WTC11 (cell line): ENCODE results near the gene ABCC3. TPM values are rescaled to one million over a fixed set of nuclear protein-coding genes. Genes with fewer than 3 reads are reported as not detected.

ENCODE experiments used
- E2F4 ChIP-seq: sonication (generic); formaldehyde crosslinking; IDR thresholded peaks from 2 replicates; pipeline ENCODE4 v1.8.1; 2022; ENCODE audit warnings: low read depth, mild to moderate bottlenecking, moderate library complexity, missing genetic modification reagents, borderline replicate concordance
- ELF4 ChIP-seq: sonication (generic); formaldehyde crosslinking; IDR thresholded peaks from 2 replicates; pipeline ENCODE4 v1.8.1; 2022; ENCODE audit warnings: low read depth, mild to moderate bottlenecking, moderate library complexity, missing genetic modification reagents
- GABPB1 ChIP-seq: sonication (generic); formaldehyde crosslinking; IDR thresholded peaks from 2 replicates; pipeline ENCODE4 v1.8.1; 2023; ENCODE audit warnings: mild to moderate bottlenecking, missing genetic modification reagents
- GRHL2 ChIP-seq: fragments of 250-450 bp; sonication (Bioruptor Pico); IDR thresholded peaks from 2 replicates; pipeline ENCODE4 v1.8.0; 2022; ENCODE audit warnings: mild to moderate bottlenecking, moderate library complexity; ENCODE audit not compliant: insufficient replicate concordance, severe bottlenecking
- HMGXB4 ChIP-seq: sonication (generic); formaldehyde crosslinking; IDR thresholded peaks from 2 replicates; pipeline ENCODE4 v1.8.1; 2023; ENCODE audit warnings: mild to moderate bottlenecking, moderate library complexity, missing genetic modification reagents
- IRF1 ChIP-seq: sonication (generic); formaldehyde crosslinking; IDR thresholded peaks from 2 replicates; pipeline ENCODE4 v1.8.0; 2023; ENCODE audit warnings: missing genetic modification reagents
- JUN ChIP-seq: sonication (generic); formaldehyde crosslinking; IDR thresholded peaks from 2 replicates; pipeline ENCODE4 v1.8.0; 2023; ENCODE audit warnings: mild to moderate bottlenecking, missing genetic modification reagents
- MAX ChIP-seq: sonication (generic); formaldehyde crosslinking; IDR thresholded peaks from 2 replicates; pipeline ENCODE4 v1.8.0; 2022; ENCODE audit warnings: mild to moderate bottlenecking, missing genetic modification reagents
- MLX ChIP-seq: sonication (generic); formaldehyde crosslinking; IDR thresholded peaks from 2 replicates; pipeline ENCODE4 v1.8.1; 2023; ENCODE audit warnings: mild to moderate bottlenecking, missing genetic modification reagents, moderate library complexity
- NFATC4 ChIP-seq: fragments of 250-450 bp; sonication (Bioruptor Pico); IDR thresholded peaks from 2 replicates; pipeline ENCODE4 v1.9.0; 2021; ENCODE audit warnings: mild to moderate bottlenecking
- NR2C2 ChIP-seq: sonication (generic); formaldehyde crosslinking; IDR thresholded peaks from 2 replicates; pipeline ENCODE4 v1.8.0; 2022; ENCODE audit warnings: mild to moderate bottlenecking, missing genetic modification reagents
- NR3C1 ChIP-seq: sonication (generic); formaldehyde crosslinking; conservative IDR thresholded peaks from 2 replicates; pipeline ENCODE4 v1.8.1; 2023; ENCODE audit warnings: low read depth, mild to moderate bottlenecking, missing genetic modification reagents
- PRRX2 ChIP-seq: fragments of 250-450 bp; sonication (Bioruptor Pico); IDR thresholded peaks from 2 replicates; pipeline ENCODE4 v1.8.0; 2021; ENCODE audit warnings: mild to moderate bottlenecking
- SOX15 ChIP-seq: fragments of 250-450 bp; sonication (Bioruptor Pico); IDR thresholded peaks from 2 replicates; pipeline ENCODE4 v1.9.0; 2021; ENCODE audit warnings: mild to moderate bottlenecking
- TCF7 ChIP-seq: sonication (generic); formaldehyde crosslinking; IDR thresholded peaks from 2 replicates; pipeline ENCODE4 v1.8.0; 2022; ENCODE audit warnings: mild to moderate bottlenecking, low read depth, missing genetic modification reagents, moderate library complexity
- TEAD1 ChIP-seq: sonication (generic); formaldehyde crosslinking; IDR thresholded peaks from 2 replicates; pipeline ENCODE4 v1.8.0; 2022; ENCODE audit warnings: mild to moderate bottlenecking, missing genetic modification reagents
- ZNF138 ChIP-seq: sonication (generic); formaldehyde crosslinking; conservative IDR thresholded peaks from 2 replicates; pipeline ENCODE4 v1.8.1; 2022; ENCODE audit warnings: mild to moderate bottlenecking, moderate library complexity, missing genetic modification reagents
- ZNF219 ChIP-seq: sonication (generic); formaldehyde crosslinking; IDR thresholded peaks from 2 replicates; pipeline ENCODE4 v1.8.0; 2023; ENCODE audit warnings: missing genetic modification reagents, mild to moderate bottlenecking, borderline replicate concordance
- ZNF232 ChIP-seq: sonication (generic); formaldehyde crosslinking; IDR thresholded peaks from 2 replicates; pipeline ENCODE4 v1.8.0; 2022; ENCODE audit warnings: mild to moderate bottlenecking, missing genetic modification reagents
- ZNF423 ChIP-seq: fragments of 250-450 bp; sonication (Bioruptor Pico); IDR thresholded peaks from 2 replicates; pipeline ENCODE4 v2.1.2; 2022; ENCODE audit warnings: mild to moderate bottlenecking, moderate library complexity
- ZNF532 ChIP-seq: fragments of 250-450 bp; sonication (Bioruptor Pico); IDR thresholded peaks from 2 replicates; pipeline ENCODE4 v1.9.0; 2021; ENCODE audit warnings: mild to moderate bottlenecking, borderline replicate concordance
- total RNA-seq: library from RNA; stranded (reverse); gene quantifications from 3 replicates; pipeline ENCODE4 v1.2.3, GENCODE V29; 2021
- TF ChIP-seq, protein P1 (sequence below): sonication (generic); formaldehyde crosslinking; IDR thresholded peaks from 2 replicates; pipeline ENCODE4 v1.8.0; 2022; ENCODE audit warnings: mild to moderate bottlenecking, missing genetic modification reagents
- TF ChIP-seq, protein P2 (sequence below): sonication (generic); formaldehyde crosslinking; IDR thresholded peaks from 2 replicates; pipeline ENCODE4 v1.8.0; 2022; ENCODE audit warnings: mild to moderate bottlenecking, missing genetic modification reagents
- TF ChIP-seq, protein P3 (sequence below): fragments of 200-600 bp; IDR thresholded peaks from 2 replicates; pipeline ENCODE4 v1.8.0; 2022; ENCODE audit warnings: antibody characterized with exemption

The ABCC3 gene
- total RNA-seq, 1 experiment from 2014 or later, result 0.92 TPM

GRCh38 chr17:50707289-50708049, 72.8 kb downstream of the ABCC3 start, which contains the start of gene ANKRD40 (continued):
- TF ChIP-seq, protein P1, sequence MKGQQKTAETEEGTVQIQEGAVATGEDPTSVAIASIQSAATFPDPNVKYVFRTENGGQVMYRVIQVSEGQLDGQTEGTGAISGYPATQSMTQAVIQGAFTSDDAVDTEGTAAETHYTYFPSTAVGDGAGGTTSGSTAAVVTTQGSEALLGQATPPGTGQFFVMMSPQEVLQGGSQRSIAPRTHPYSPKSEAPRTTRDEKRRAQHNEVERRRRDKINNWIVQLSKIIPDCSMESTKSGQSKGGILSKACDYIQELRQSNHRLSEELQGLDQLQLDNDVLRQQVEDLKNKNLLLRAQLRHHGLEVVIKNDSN (CRISPR knock-in tag), result peak; percentile 51; the same call in 1 of the 2 replicates
- no peak for TF ChIP-seq ZNF219 (CRISPR knock-in tag)
- TF ChIP-seq GRHL2, result no peak
- no peak for TF ChIP-seq E2F4 (CRISPR knock-in tag)
- peak; percentile 65 for TF ChIP-seq GABPB1
- TF ChIP-seq HMGXB4 (CRISPR knock-in tag), result no peak
- 0 out of 2 replicates have a peak, but pooled peaks have one; percentile 31 for TF ChIP-seq JUN (CRISPR knock-in tag)
- TF ChIP-seq MLX, result no peak
- no peak for TF ChIP-seq TEAD1 (CRISPR knock-in tag)
- no peak for TF ChIP-seq PRRX2 (CRISPR knock-in tag)
- no peak for TF ChIP-seq NFATC4 (CRISPR knock-in tag)
- no peak for TF ChIP-seq NR3C1 (CRISPR knock-in tag)
- TF ChIP-seq ZNF232 (CRISPR knock-in tag), result 0 out of 2 replicates have a peak, but pooled peaks have one; percentile 41
- no peak for TF ChIP-seq SOX15 (CRISPR knock-in tag)
- TF ChIP-seq ELF4 (CRISPR knock-in tag), result no peak
- TF ChIP-seq, protein P2, sequence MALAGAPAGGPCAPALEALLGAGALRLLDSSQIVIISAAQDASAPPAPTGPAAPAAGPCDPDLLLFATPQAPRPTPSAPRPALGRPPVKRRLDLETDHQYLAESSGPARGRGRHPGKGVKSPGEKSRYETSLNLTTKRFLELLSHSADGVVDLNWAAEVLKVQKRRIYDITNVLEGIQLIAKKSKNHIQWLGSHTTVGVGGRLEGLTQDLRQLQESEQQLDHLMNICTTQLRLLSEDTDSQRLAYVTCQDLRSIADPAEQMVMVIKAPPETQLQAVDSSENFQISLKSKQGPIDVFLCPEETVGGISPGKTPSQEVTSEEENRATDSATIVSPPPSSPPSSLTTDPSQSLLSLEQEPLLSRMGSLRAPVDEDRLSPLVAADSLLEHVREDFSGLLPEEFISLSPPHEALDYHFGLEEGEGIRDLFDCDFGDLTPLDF (CRISPR knock-in tag), result no peak
- no peak for TF ChIP-seq NR2C2 (CRISPR knock-in tag)
- peak; percentile 74 for TF ChIP-seq ZNF423 (CRISPR knock-in tag)
- no peak for TF ChIP-seq TCF7
- no peak for TF ChIP-seq ZNF138
- TF ChIP-seq ZNF532 (CRISPR knock-in tag), result no peak
- peak; percentile 68; the same call in 1 of the 2 replicates for TF ChIP-seq MAX (CRISPR knock-in tag)
- TF ChIP-seq, protein P3, sequence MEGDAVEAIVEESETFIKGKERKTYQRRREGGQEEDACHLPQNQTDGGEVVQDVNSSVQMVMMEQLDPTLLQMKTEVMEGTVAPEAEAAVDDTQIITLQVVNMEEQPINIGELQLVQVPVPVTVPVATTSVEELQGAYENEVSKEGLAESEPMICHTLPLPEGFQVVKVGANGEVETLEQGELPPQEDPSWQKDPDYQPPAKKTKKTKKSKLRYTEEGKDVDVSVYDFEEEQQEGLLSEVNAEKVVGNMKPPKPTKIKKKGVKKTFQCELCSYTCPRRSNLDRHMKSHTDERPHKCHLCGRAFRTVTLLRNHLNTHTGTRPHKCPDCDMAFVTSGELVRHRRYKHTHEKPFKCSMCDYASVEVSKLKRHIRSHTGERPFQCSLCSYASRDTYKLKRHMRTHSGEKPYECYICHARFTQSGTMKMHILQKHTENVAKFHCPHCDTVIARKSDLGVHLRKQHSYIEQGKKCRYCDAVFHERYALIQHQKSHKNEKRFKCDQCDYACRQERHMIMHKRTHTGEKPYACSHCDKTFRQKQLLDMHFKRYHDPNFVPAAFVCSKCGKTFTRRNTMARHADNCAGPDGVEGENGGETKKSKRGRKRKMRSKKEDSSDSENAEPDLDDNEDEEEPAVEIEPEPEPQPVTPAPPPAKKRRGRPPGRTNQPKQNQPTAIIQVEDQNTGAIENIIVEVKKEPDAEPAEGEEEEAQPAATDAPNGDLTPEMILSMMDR, result no peak
- peak; percentile 75; the same call in 1 of the 2 replicates for TF ChIP-seq IRF1
